HG03460 (cell line): ENCODE results near the gene NT5C3B.
A peak's percentile ranks its signal among the peaks of the same experiment; 100 is the strongest.

ENCODE experiments used
- ATAC-seq: cut with Tn5 transposase; IDR thresholded peaks from one replicate; pipeline ENCODE4 v1.9.1; 2021; ENCODE audit not compliant: unreplicated experiment

The NT5C3B gene

DNA sequence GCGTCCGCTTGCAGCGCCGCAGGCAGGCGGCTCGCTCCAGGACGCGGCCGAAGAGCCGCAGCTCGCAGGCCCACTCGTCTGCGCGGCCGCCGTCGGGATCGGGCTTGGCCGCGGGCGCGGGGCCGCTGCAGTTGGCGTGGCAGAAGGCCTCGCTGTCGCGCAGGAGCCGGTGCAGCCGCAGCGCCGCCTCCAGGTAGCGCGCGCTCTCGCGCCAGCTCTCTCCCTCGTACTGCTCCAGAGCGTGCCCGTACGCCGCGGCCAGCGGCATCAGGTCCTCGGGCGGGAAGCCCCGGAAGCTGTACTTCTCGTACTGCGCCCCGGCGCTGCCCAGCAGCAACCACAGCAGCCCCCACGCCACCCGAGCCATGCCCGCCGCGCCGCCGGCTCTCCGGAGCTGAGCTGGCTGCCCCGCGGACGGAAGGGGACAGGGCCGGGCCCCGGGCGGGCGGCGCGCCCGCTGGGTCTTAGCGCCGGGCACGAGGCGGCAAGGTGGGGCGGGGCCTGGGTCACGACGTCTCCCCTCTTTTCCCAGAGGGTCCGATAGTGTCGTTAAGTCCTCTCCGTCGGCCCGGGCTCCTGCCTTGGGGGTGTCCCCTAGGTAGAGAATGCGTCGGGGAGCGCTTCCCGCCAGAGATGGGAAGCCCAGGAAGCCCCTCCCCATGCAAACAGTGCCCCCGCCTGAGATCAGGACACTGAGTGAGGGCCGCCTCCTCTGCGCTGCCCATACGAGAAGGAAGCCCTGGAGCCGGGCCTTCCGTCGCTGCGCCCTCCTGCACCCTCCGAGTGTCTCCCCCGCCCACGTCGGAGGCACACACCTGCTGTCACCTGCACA is 24.3 kb downstream of the NT5C3B start, which contains the start of gene P3H4:
P3H4 (minus strand) TSS at position 401 of the 832 bp plus-strand sequence; CDS start at position 367, 34 bp downstream.
- peak; percentile 66 for ATAC-seq

DNA sequence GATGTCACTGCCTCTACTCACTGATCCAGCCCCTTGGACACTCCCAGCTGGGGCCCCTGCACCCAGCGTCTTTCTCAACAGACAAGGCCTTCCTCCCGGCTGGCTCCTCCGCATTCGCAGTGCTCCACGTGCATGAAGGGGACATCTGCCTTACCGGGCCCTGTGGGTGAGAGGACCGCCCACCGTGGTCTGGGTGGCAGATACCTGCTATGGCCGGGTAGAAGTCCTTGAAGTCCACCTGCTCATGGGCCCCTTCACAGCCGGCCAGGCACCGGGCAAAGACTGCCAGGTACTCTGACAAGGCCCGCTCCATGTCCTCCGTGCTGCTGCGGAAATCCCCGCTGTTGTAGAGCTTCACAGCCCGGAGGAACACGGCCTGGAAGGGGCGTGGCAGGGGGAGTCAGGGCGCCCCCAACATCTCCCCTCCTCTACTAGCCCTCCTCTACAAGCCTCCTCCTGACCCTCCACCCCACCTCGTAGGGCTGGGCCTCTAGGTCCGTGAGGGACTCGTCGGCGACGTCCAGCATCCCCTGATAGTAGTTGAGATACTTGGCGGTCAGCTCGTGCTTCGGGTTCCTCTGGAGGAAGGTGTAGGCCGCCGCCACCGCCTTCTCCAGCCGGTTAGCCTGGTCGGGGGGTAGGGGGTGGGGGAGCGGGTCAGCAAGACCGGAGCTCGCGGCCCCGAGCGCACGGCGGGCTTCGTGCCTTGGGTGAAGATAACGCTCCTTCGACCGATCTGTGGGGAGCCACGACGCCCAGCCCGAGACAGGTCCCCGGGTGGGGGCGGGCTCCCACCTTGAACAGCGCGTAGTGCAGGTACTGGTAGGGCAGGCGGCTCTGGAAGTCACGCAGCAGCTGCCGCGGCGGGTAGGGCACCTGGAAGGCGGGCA is 25.1 kb downstream of the NT5C3B start:
- ATAC-seq, result no peak

DNA sequence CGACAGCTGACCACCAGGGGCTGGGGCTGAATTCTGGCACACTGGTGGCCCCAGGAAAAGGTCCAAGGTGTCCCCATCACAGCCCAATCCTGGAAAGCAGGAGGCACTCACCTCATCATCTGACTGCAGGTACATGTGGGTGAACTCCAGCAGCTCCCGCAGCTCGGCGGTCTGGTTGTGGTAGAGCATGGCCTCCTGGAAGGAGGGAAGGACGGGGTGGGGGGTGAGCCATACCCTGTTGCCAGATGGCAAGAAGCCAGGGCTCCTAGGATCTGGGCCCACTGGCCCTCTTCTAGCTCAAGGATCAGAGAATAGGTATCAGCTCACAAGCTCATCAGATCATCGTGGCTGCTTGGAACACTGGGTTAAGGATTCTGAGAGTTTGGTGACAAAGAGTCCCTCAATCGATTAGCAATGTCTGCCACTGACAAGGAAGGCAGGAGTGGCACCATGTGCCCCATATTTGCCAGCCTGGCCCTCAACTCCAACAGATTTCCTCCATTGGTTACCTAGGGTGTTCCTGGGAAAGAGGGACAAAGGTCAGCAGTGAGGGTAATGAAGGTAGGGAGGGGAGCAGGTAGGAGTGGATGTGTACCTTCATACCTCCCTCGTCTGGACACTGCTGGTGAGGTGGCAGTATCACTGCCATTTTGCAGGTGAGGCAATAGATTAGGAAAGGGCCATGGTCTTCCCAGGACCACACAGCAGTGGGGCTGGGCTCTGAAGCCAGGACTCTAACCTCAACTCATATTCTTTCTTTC is 29.2 kb downstream of the NT5C3B start:
- ATAC-seq, result no peak

DNA sequence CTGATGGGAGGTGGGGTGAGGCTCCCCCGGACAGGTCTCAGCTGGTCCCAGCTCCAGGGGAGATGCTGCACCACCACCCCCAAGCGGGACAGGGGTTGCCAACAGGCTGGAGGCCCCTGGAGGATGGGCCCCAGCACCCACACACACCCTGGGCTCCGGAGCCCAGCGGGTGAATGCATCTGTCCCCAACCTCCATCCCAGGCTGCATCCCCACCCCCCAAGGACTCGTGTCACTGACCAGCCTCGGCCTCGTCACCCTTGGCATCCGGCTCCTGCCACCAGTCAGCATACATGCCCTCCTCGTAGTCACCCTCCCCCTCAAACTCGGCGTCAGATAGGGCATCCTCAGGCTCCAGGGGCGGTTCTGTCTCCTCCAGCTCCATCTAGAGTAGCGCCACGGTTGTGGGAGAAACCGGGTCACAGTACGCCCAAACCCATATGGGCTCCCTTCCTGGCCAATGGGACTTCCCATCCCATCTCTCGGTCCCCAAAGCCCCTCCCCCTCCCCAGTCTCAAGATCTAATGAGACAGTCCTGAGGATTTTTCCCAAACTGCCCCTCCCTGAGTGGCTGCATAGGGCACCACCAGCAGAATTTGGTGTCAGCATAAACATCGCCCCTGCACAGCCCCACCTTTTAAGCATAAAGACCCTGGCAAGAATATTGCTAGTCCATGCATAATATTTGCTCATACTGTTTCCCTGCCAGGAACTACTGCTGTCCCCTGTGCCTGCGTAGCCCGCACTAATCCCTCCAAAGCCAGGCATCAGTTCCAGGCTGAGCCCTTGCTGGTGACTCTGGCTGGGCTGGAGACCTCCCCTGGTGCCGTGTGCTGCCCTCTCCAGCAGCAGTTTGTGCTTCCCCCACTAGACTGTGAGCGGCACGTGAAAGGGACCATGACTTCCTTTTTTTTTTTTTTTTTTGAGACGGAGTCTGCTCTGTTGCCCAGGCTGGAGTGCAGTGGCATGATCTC is 32.7 kb downstream of the NT5C3B start:
- no peak for ATAC-seq

DNA sequence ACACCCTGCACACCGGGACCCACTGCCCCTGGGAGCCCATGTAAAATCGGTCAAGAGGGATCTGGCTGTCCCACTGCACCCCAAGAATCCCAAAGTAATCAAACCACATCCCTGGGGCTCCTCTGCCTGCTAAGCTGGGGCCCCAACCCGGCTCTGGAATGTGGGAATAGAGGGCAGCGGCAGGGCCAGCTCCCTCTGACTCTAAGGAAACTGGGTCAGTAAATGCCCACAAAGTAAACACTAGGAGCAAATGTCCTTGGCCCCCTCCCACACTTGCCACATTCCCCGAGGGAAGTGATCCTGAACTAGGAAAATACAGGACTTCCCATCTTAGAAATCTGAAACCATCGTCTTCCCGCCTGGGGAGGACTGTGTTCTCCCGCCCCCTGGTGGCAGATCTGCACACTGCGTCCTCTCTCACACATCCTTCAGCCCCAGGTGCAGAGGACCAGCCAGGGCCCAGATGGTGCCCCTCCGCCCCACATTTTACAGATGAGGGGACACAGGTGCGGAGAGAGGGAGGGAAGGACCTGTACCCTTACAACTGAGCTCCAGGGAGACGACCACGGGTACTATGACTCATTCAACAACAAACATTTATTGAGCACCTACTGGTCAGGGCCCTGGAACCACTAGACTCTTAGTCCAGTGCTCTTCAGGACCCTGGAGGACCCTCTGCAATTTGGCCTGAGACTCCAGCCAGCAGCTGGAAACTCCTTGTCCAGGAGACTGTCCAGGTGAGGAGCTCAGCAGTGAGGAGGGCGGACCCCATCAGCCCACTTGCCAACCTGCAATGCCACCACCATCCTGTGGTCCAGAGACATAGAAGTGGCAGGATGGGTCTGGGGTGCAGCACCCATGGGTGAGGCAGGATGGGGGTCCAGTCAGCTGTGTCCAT is 34.4 kb downstream of the NT5C3B start:
- ATAC-seq, result no peak

DNA sequence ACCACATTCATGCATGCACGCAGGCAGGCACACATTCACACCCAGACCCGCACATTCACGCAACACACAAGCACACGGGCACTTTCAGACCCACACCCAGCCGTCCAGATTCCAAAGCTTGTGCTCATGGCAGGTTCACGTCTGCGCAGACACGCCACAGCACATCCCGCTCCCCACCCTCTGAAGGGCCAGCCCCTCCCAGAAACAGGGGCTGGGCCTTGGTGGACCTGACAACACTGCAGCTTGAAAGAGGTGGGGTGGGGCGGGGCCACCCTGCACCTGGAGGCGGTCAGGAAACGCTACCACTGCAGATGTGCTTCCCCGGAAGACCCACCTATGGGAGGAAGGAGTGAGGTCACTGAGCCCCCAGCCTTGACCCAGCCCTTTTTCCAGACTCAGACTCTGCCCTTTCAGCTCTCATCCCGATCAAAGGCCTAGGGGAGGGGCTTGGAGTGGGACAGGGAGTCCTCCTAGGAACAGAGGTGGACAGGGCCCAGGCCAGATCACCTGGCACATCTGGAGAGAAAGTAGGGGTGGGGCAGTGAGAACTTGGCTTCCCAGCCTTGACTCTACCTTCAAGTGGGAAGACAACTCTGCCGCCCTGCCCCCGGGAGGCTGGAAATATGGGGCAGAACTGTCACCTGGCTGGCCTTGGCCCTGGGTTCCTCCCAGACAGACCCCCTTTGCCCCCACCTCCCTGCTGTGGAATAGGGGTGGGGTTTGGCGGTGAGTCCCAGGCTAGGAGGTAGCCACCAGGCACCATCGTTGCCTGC is 35.2 kb downstream of the NT5C3B start:
- ATAC-seq, result no peak

DNA sequence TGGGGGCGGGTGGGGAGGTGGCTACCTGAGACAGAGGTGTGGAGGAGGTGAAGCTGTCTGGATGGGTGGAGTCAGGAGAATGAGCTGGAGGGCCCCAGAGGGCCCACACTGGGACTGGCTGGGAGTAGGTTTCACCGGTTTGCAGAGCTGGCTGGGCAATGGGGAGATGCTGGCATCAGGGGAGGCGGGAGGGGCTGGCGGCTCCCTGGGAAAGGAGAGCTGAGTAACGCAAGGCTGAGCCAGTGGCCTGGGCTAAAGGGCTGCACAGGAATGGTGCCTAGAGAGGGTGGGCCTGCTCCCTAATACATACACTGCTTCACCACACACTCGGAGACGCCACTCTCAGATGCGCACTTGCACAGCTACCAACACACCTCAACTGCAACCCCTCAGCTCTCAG is 36.7 kb downstream of the NT5C3B start:
- no peak for ATAC-seq

DNA sequence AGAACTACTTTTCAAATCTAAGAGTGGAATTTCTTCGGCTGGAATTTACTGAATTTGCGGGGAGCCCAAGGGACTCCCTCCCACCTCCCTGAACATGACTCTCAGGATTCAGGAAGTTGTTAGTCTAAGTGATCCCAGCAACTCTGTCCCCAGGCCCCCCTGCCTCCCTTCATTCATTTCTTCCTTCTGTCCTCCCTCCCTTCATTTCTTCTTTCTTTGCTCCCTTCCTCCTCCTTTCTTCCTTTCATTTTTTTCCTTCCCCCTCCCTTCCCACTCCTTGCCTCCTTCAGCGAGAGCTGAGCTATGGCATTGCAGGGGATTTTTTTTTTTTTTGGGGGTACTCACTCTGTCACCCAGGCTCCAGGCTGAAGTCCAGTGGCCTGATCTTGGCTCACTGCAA is 38.7 kb downstream of the NT5C3B start:
- ATAC-seq, result no peak

DNA sequence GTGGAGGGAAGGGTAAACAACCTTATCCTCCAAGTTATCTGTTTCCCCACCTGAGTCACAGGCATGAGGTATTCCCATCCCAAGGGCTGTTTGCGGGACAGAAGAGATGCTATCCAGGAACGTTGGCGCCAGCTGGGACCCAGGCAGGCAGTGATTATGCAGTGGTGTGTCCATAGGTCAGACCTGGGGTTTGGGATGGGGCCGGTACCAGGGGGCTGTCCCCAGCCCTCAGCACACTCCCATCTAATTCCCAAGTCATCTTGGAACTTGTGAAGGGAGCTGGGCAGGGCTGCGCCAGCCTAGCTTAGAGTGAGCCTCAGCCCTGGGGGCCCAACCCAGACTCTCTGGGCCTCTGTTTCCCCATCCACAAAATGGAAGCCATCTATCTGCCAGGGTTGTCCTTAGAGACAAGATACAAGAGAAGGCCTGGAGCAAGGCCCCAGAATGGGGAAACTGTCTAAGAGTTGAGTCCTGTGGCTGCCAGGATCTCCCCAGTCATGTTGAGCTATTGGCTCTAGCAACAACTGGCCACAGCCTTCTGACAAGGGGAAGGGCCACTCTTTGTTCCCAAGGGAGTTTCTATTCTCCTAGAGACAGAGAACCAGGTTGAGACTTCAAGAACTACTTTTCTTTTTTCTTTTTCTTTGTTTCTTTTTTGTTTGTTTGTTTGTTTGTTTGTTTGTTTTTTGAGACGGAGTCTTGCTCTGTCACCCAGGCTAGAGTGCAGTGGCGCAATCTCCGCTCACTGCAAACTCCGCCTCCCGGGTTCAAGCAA is 39.7 kb downstream of the NT5C3B start:
- no peak for ATAC-seq

DNA sequence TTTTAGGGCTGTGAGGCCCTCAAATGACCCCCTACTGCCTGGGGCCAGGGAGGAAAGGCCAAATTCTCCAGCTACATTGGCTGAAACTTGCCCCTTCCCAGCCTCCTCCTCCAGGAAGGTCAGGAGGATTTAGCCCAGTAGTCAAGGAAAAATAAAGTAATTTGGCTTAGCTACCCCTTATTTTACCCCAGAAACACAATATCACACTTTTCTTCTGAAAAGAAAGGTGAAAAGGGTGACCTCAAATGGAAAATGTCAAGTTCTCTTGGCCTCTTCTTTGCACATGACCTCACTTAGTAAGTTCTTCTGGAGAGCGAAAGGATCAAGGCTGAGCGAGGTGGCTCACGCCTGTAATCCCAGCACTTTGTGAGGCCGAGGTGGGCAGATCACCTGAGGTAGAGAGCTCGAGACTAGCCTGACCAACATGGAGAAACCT is 41.5 kb downstream of the NT5C3B start:
- ATAC-seq, result no peak

DNA sequence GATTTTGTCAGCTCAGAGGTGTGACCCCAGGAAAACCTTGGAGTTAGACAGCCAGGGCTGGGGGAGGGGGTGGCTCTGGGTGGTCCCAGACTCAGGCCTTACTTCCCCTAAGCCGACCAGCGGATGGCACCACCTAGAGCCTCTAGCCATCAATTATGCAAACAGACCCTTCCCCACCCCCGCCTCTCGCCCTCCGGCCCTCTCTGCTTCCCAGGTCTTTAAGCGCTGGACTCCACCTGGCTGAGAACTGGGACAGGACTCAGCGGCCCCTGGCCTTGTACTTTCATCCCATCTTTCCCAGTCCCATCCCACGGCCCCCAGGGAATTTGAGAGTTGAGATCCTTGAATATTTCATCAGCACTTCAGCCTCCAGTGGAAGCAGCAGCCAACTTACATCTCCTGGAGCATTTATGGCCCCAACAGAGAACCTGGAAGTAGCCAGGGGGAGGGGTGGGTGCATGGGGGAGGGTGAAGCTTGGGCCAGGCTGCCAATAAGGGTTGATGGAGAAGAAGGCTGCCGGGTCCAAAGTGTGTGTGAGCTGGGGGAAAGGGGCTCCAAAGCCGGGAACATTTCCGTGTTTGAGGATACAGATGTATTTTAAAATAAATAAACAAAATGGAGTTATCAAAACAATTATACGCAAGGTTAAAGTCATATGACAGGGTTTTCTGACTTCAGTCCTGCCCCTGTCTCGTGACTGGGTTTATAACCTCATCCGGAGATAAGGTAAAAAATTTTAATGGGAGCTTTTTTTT is 42.1 kb downstream of the NT5C3B start:
- ATAC-seq, result no peak

DNA sequence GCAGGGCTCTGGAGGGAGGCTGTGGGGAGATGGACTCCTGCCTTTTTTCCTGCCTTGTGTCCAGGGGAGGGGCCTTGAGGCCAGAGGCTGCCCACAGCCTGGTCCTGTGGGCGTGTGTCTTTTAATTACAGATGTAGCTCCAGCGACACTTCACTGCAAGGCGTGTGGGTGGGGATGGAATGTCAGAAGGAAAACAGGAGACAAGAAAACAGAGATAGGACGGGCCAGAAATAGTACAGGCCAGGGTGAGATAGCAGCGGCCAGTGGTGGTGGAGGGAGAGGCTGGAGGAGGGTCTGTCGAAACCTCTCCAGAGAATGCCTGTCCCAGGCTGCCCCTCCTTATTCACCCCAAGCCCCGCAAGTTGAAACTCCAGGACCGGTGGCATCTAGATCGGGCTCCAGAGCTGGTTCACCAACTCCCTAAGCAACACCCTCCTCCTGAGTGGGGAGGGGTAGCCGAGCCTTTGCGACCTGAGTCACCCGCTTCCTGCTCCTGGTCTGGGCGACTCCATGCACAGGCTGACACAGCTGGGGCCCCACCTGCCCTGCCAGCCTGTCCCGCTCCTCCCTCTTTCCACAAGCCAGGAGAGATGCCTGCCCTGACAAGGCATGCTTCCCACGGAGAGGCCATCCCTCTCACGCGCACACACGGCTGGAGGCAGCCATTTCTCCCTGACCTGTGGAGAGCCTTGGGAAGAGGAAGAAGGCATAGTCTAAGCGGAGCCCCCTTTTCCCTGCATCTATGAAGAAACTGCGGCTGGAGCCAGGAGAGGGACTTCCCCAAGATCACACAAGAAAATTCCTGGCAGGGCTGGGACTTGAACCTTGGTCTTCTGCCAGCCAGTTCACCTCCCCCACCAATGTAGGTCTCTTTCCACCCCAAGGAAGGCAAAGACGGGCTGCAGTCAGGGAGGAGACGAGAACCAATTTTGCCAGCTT is 42.9 kb downstream of the NT5C3B start:
- ATAC-seq, result no peak

DNA sequence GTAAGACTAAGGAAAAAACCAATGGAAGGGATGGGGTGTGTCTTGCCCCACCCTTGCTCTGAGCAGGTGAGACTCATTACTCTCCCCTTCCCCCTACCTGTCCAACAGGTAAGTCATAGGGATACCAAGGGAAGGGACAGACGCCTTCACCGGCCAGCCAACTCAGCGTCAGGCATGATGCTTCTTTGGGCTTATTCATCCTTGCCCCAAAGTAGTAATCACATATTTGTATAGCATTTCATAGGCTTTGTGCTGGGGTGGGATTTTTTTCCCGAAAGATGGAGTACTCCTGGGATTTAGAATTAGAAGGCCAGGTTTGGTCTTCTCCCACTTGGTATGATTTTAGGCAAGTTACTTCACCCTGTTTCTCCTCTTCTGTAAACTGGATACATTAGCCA is 49.0 kb downstream of the NT5C3B start:
- no peak for ATAC-seq

DNA sequence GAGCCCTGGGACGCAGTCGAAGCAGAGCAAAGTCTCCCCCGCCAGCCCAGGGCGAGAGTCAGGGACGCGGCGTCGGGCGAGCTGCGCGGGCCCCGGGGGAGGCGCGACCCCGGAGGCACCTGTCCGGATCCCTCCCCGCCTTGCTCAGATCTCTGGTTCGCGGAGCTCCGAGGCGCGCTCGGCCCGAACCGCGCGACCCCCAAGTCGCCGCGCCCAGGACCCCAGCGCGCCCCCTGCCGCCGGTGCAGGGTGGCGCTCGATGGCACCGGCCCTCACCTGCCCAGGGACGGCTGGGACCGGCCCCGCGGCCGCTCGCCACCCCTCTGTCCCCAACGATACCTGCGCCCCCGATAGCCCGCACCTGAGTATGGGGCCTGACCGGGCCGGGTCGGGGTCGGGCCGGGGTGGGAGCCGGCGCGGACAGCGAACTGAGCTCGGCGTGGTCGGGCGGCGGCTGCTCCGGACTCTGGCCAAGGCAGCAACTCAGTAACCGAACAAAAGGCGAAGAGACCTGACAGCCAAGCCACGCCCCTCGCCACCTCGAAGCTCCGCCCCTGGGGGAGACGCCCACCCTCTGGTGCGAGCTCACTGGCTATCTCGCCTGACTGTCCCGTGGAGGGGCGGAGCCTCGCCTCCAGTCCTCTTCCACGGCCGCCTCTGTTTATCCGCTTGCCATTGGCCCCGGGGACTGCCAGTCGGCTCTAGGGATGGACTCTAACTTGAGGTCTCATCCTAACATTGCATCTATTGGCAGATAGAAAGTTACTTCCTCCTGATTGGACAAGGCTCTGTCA is 49.6 kb downstream of the NT5C3B start, which contains the start of gene JUP:
JUP (minus strand) TSS at position 485 of the 794 bp plus-strand sequence. CDS start 14,857 bp downstream, outside the sequence.
- peak; percentile 83 for ATAC-seq

DNA sequence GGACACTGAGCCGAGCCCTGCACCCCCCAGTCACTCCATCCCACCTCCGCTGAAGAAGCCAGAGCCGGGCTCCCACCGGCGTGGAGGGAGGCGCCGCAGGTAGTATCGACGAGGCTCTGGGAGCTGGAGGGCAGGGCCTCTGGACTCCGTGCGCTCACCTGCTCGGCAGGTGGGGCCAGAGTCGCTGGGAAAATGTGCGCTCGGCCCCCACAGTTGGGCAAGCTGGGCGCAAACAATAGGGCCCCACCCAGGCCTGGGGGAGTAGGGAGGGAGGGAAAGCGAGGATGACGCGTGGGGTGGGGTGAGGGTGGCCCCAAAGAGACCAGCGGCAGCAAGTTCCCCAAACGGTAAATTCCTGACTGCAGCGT is 50.2 kb downstream of the NT5C3B start:
- no peak for ATAC-seq
